GM15510 (cell line): ENCODE measurements around the gene CLEC4C.
"Not testable (repeated sequence)": the region's sequence is repeated elsewhere in the genome, so short reads cannot be mapped to it uniquely, and the experiment has no call there.

Experiments
- POLR2A ChIP-seq: IDR thresholded peaks from 3 replicates; pipeline ENCODE4 v1.6.1; 2011; ENCODE audit warnings: borderline replicate concordance; ENCODE audit not compliant: insufficient read length; ENCODE audit errors: extremely low read depth

CLEC4C gene

GRCh38 chr12:7747246-7747645, at the start of gene CLEC4C:
Gene CLEC4C, minus strand, starts transcription at chr12:7747375. Its CDS starts 27 bp downstream, at chr12:7747348.
- no peak for TF ChIP-seq POLR2A

- no peak for TF ChIP-seq POLR2A
Measured at GRCh38 chr12:7793211-7793610, 46.0 kb upstream of the CLEC4C start.

- not testable (repeated sequence) for TF ChIP-seq POLR2A
Measured at GRCh38 chr12:7788884-7789528, 41.8 kb upstream of the CLEC4C start, which contains the start of gene NANOG. Gene NANOG, plus strand, starts transcription at chr12:7789402. Its CDS starts 213 bp downstream, at chr12:7789615.

- TF ChIP-seq POLR2A: no peak
Measured at GRCh38 chr12:7788294-7788660, 41.1 kb upstream of the CLEC4C start.

GRCh38 chr12:7787574-7788293, 40.6 kb upstream of the CLEC4C start:
- TF ChIP-seq POLR2A: no peak

GRCh38 chr12:7784701-7785100, 37.5 kb upstream of the CLEC4C start:
- no peak for TF ChIP-seq POLR2A

- no peak for TF ChIP-seq POLR2A
Measured at GRCh38 chr12:7782055-7782454, 34.9 kb upstream of the CLEC4C start.

GRCh38 chr12:7781274-7781673, 34.1 kb upstream of the CLEC4C start:
- TF ChIP-seq POLR2A: no peak

GRCh38 chr12:7769999-7770398, 22.8 kb upstream of the CLEC4C start:
- TF ChIP-seq POLR2A: no peak

GRCh38 chr12:7758766-7759140, 11.6 kb upstream of the CLEC4C start:
- no peak for TF ChIP-seq POLR2A

GRCh38 chr12:7756993-7757392, 9.8 kb upstream of the CLEC4C start:
- no peak for TF ChIP-seq POLR2A

- TF ChIP-seq POLR2A: no peak
Measured at GRCh38 chr12:7751394-7751793, 4.2 kb upstream of the CLEC4C start.

- TF ChIP-seq POLR2A: no peak
Measured at GRCh38 chr12:7750350-7750749, 3.2 kb upstream of the CLEC4C start.

GRCh38 chr12:7749442-7749841, 2.3 kb upstream of the CLEC4C start:
- TF ChIP-seq POLR2A: no peak

GRCh38 chr12:7748852-7749251, 1.7 kb upstream of the CLEC4C start:
- TF ChIP-seq POLR2A: no peak

- TF ChIP-seq POLR2A: no peak
Measured at GRCh38 chr12:7732993-7733392, 14.2 kb downstream of the CLEC4C start.

- no peak for TF ChIP-seq POLR2A
Measured at GRCh38 chr12:7731486-7731885, 15.7 kb downstream of the CLEC4C start.

- no peak for TF ChIP-seq POLR2A
Measured at GRCh38 chr12:7729746-7730145, 17.4 kb downstream of the CLEC4C start.
